ENCODE results near the gene KSR1.

Gene KSR1

GRCh38 chr17:27539794-27540317 is 83.6 kb downstream of the KSR1 start:
- no peak for DNase-seq

GRCh38 chr17:27540318-27541101 is 84.3 kb downstream of the KSR1 start:
- DNase-seq: no peak

DNA sequence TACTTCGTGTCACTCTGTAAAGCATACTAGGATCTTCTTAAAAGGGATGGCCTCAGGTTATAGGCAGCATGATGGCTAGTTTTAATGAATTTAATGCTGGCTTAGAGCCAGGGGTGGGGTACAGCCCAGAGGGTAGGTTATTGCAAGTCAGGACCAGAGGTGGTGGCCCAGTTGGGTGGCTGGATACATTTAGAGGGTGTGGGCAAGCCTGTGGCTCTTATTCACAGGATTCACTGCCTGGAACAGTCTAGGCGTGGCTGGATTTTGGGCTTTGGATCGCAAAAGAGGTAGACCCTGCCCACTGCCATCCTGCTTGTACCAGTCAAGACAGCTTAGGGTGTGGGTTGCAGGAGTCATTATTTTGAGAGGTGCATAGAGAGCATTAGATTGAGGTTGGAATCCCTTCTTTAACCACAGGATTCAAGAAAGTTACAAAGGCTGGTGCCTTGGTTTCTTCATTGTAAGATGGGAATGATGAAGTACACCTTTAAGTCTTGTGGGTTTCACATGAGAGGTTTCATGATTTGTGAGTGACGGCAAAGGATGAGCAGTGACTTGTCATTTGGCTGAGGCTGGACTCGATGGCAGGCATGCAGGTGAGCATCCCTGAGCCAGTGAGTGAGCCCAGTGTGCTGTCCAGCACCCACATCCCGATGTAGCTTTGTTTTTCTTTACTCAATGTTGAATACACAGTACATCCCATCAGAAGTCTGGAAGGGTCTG is 85.2 kb downstream of the KSR1 start:
- DNase-seq: no peak

- DNase-seq: no peak
Observed at GRCh38 chr17:27542841-27543463, 86.7 kb downstream of the KSR1 start.

- no peak for DNase-seq
Observed at GRCh38 chr17:27543464-27543856, 87.2 kb downstream of the KSR1 start.

DNA sequence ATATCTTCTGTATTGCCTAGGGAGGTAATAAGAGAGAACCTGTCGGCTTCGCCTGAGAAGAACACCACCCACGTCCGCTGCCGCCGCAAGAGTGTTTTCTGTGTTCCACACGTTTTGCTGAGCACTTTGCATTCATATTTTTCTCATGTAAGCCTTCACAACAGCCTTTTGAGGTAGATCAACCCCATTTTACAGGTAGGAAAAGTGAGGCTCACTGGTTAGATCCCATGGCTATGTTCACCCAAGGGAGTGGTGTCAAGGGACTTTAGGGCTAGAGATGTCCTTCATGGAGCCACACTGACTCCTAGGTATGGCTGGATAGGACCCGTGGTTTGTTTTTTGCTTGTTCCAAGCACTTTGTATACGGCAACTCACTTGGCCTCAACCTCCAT is 87.7 kb downstream of the KSR1 start:
- no peak for DNase-seq

DNA sequence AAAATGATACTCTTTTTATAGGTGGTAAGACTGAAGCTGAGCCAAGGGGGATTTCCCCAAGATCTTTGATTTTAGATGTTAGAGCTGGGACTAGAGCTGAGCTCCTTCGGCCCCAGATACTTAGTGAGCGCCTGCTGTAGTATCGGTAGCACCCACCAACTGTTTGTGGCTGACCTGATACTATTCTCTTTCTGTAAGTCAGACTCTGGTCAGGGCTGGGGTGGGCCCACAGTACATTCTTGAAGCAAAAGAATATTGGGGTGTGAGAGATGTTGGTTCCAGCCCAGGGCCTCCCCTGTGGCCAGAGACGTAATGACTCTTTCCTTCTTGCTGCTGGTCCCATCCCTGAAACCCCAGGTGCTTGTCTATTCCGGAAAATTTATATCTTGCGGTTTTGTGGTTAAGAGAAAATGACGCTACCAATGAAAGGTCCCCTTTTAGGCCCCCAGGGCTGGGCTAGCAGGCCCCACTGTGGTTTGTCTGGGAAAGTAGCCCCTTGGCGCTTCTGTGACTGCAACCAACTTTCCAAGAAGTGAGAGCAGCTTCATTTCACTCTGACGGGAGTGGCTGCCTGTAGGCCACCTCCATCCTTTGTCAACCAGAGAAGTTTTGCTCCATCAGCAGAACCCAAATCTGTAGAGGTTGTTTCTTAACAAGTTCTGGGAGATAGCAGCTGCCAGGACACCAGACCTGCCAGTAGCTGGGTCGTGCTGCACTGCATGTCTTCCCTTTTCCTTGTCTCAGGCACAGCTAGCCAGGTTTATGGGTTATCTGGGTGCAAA is 88.3 kb downstream of the KSR1 start:
- no peak for DNase-seq

- no peak for DNase-seq
Observed at GRCh38 chr17:27545562-27546229, 89.4 kb downstream of the KSR1 start.

GRCh38 chr17:27546624-27547300 is 90.5 kb downstream of the KSR1 start:
- DNase-seq: no peak

GRCh38 chr17:27547301-27547683 is 91.0 kb downstream of the KSR1 start:
- DNase-seq: no peak

DNA sequence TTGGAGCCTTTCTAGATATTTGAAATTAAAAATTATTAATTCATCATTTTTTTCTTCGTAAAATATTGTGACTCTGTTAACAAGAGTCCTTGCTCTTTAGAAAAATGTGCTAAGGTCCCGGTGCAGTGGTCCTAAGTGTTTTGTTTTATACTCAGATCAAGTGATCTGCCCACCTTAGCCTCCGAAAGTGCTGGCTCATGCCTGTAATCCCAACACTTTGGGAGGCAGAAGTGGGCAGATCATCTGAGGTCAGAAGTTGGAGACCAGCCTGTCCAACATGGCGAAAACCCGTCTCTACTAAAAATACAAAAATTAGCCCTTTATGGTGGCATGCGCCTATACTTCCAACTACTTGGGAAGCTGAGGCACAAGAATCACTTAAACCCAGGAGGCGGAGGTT is 92.1 kb downstream of the KSR1 start:
- no peak for DNase-seq

DNA sequence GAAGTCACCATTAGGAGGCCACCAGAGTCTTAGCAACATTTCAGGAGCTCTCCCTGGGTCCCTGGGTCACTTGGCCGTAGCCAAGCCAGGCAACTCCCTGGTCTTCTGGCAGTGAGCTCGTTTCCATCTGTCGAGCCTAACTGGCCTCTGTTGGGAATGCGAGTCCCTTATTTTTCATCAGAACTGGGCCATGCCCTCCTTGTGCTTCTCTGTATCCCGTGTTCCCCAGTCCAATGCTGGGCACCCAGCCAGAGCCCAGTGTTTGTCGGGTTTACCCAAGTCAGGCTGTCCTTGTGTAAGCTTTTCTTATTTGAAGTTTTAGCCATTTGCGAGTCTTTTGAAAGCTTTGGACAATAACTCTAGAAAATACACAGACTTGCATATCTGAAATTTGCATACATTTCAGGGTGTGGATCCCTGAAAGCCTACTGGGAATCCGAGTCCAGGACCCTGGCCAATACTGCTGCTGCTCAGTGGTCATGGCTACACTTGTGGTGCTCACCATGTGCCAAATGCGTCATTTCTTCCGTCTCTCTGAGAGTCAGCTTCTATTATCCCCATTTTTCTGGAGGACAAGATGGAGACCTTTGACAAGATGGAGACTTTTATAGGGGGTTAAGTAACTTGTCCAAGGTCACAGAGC is 93.1 kb downstream of the KSR1 start:
- no peak for DNase-seq

DNA sequence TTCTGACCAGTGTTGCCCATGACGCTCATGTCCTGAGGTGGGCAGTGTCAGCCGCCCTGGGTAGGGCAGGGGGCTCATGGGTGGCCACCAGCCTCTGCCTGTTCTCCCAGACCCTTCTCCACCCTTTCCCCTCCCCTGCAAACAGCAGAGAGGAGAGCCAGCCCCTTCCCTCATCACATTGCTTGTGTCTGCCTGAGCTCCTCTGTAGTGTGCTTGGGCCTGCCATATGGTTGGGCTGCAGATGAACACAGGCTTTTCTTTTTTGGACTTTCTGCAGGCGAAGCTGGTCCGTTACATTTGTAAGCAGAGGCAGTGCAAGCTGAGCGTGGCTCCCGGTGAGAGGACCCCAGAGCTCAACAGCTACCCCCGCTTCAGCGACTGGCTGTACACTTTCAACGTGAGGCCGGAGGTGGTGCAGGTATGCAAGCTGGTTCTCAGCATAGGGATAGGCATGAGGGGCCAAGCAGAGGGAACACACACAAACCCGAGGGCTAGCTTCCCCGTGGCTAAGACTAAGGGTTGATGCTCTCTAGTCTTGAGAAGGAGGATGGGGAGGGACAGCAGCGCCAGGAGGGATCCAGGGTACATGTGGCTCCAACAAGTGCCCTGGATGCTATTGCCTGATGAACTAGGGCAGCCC is 94.2 kb downstream of the KSR1 start:
- no peak for DNase-seq

GRCh38 chr17:27550974-27551505 is 94.8 kb downstream of the KSR1 start:
- DNase-seq: no peak

DNA sequence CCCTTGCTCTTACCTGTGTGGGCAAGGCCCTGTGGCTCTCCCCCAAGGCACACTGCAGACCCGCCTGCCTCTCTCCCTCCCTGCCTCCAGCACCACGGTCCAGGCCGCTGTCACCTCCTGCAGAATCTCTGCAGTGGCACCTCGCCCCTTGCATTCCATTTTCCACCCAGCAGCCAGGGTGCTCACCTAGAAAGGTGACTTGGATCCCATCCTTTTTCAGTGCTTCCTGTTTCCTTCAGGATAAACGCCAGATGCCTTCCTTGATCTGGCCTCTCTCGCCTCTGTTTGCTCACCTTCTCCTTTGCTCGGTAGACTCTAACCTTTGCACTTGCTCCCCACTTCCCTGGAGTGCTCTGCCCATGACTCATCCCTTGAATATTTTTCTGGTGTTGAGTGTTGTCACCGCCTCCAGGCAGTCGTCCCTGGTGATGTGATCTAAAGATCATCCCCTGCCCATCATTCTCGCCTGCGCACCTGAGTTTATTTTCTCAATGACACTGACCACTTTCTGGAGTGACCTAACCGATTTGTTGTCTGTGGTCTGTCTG is 95.5 kb downstream of the KSR1 start:
- no peak for DNase-seq

GRCh38 chr17:27552276-27552732 is 96.1 kb downstream of the KSR1 start:
- no peak for DNase-seq

DNA sequence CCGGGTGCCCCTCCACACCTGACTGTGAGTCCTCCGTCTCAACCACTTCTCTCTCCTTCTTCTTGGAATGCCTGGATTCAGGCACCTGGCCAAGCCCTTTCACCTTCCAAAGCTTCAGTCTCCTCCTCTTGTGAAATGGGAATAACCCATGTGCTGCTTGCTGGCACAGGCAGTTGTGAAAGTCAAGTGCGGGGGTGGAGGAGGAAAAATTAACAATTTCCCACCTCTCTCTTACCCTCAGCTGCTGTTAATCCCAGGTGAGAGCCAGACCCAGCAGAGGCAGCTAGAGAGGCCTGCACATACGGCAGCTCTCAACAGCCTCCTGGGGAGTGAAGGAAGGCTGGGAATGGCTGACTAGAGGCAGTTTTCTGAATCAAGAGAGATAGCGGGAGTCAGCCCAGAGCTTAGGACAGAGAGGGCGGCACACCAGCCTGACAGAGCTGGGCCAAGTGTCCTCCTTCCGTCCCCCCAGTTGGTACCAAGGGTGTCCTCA is 96.8 kb downstream of the KSR1 start:
- no peak for DNase-seq

GRCh38 chr17:27554152-27554551 is 97.9 kb downstream of the KSR1 start:
- no peak for DNase-seq

DNA sequence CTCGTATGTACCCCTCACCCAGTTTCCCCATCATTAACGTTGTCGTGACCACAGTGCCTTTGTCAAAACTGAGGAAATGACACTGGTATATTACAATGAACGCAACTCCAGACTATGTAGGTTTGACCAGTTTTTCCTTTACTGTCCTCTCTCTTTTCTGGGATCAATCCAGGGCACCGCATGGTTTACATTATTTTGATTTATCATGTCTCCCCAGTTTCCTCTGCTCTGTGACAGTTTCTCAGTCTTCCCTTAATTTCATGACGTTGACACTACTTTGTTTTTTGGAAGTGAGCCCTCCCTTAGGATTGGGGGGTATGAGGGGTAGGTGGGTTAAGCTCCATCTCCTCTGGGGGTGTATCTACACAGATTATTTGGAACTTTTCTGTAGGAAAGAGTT is 98.7 kb downstream of the KSR1 start:
- DNase-seq: no peak

- DNase-seq: no peak
Observed at GRCh38 chr17:27555339-27555738, 99.1 kb downstream of the KSR1 start.
